ENCODE results near the gene CHRNG. TPM values are rescaled to one million over a fixed set of nuclear protein-coding genes. Genes with fewer than 3 reads are reported as not detected.

The CHRNG gene, protein sequence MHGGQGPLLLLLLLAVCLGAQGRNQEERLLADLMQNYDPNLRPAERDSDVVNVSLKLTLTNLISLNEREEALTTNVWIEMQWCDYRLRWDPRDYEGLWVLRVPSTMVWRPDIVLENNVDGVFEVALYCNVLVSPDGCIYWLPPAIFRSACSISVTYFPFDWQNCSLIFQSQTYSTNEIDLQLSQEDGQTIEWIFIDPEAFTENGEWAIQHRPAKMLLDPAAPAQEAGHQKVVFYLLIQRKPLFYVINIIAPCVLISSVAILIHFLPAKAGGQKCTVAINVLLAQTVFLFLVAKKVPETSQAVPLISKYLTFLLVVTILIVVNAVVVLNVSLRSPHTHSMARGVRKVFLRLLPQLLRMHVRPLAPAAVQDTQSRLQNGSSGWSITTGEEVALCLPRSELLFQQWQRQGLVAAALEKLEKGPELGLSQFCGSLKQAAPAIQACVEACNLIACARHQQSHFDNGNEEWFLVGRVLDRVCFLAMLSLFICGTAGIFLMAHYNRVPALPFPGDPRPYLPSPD
- 1 to 10 TPM in 3 of 8 experiments, under 1 TPM in 5; 0.38 to 2.4 (median 0.93) TPM for total RNA-seq

- Histone ChIP-seq H3K4me3 (no peak within 1 kb of the TSS), H3K4me1 (replicated peaks in 1 of 2) (peaks cover 4 to 12% of the 10 kb centered on the region in 2 donors), H3K27ac (no peak within 1 kb of the TSS)
- in situ Hi-C loops (cut with MboI; ENCODE audit: low pct_unique_long_range_greater_than_20kb in 2 of 9, low sequenced_read_pairs in 9 of 9, unreplicated experiment in 9 of 9) = loop anchor here in 1 of 9 experiments (25.0 kb wide), 1 partner anchor 627 kb away; no protein-coding TSS in a partner anchor
- WGBS, 10 experiments = 20 to 76% (median 30%) methylated on average over 1 to 11 of the region's 23 CpGs; no CpG with 5 or more reads in 5 of the 10 experiments
- ATAC-seq (replicated peaks in 6 of 8) = peak; percentile 22 to 54 (median 36)
Measured at GRCh38 chr2:232539298-232540231, at the start of gene CHRNG. Gene CHRNG, plus strand, starts transcription at chr2:232539692. Its CDS starts 56 bp downstream, at chr2:232539748.

- ATAC-seq (replicated peaks in 6 of 8) = peak in 7 of 8 experiments; percentile 5 to 72 (median 43)
- Histone ChIP-seq H3K4me1 (replicated peaks in 1 of 2) (peaks cover 55 to 57% of the 10 kb centered on the region in 2 donors), H3K27ac (peak overlapping the region; percentile 36 to 84), H3K4me3 (no peak overlapping the region)
- in situ Hi-C loops (cut with MboI; ENCODE audit: low pct_unique_long_range_greater_than_20kb in 2 of 9, low sequenced_read_pairs in 9 of 9, unreplicated experiment in 9 of 9) = no loop called here
- WGBS, 10 experiments = 24 to 100% (median 72%) methylated on average over 1 to 8 of the region's 30 CpGs; no CpG with 5 or more reads in 3 of the 10 experiments
Measured at GRCh38 chr2:232490221-232491138, 49.0 kb upstream of the CHRNG start.

DNA sequence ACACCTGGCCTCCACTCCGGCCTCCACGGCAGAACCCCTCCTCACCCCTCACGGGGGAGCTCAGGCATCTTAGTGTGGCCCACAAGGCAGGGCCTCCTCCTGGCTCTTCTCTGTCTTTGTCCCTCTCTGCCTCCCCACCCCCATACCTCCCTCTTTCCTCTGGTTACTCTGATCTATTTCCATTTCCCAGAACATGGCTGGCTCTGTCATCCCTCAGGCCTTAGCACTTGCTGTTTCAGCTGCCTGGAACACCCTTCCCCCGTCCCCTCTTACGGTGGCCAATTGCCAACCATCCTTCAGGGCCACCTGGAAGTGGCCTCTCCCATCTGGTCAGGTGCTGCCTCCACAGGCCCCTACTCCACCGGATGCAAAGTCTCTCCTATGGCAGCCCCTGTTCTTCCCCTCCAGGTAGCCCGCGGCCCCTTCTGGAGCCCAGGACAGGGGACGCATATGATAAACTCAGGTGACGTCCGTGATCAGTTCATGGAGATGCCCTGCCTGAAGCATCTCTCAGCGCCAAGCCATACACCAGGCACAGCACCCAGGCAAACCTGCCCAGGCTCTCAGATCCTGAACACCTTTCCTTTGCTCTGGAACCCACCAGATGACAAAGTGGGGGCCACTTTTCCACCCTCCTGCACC lies 48.2 kb upstream of the CHRNG start:
- peak in 2 of 8 experiments; percentile 8 to 44 for ATAC-seq (replicated peaks in 6 of 8)
- Histone ChIP-seq H3K4me3 (no peak overlapping the region), H3K4me1 (replicated peaks in 1 of 2) (peaks cover 60 to 62% of the 10 kb centered on the region in 2 donors), H3K27ac (peak overlapping the region; percentile 36 to 84)
- in situ Hi-C loops (cut with MboI; ENCODE audit: low pct_unique_long_range_greater_than_20kb in 2 of 9, low sequenced_read_pairs in 9 of 9, unreplicated experiment in 9 of 9) = no loop called here
- 50 to 100% (median 82%) methylated on average over 1 to 9 of the region's 12 CpGs; no CpG with 5 or more reads in 4 of the 10 experiments for WGBS, 10 experiments

DNA sequence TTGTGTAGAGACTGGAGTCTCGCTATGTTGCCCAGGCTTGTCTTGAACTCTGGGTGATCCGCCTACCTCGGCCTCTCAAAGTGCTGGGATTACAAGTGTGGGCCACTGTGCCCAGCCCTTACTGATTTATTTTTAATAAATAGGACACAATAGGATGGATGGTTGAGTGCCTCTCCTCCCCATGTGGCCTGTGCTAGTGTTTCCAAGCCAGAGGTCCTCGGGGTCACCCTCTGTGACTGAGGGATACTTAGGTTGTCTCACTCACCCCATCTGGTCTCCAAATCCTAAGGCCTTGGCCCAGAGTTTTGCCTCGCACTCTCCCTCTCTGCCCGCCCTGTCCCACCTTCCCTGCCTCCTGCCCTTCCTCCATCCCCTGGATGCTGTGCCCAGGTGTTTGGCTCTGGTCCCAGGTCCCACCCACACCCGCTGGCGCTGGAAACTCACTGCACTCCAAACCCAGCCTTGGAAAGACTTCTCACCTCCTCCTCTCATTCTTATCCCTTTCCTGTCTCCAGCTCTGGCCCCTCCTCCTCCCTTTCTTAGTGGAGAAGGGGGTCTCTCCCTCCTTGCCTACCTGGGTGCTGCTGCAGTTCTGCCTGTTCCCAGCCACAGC lies 47.1 kb upstream of the CHRNG start:
- 20 to 100% (median 75%) methylated on average over 1 to 4 of the region's 8 CpGs; no CpG with 5 or more reads in 4 of the 10 experiments for WGBS, 10 experiments
- ATAC-seq (replicated peaks in 6 of 8) = no peak
- peaks cover 71 to 73% of the 10 kb centered on the region in 2 donors for H3K4me1 ChIP-seq (replicated peaks in 1 of 2)
- no peak overlapping the region for H3K27ac ChIP-seq
- no peak overlapping the region for H3K4me3 ChIP-seq
- in situ Hi-C loops (cut with MboI; ENCODE audit: low pct_unique_long_range_greater_than_20kb in 2 of 9, low sequenced_read_pairs in 9 of 9, unreplicated experiment in 9 of 9) = no loop called here

DNA sequence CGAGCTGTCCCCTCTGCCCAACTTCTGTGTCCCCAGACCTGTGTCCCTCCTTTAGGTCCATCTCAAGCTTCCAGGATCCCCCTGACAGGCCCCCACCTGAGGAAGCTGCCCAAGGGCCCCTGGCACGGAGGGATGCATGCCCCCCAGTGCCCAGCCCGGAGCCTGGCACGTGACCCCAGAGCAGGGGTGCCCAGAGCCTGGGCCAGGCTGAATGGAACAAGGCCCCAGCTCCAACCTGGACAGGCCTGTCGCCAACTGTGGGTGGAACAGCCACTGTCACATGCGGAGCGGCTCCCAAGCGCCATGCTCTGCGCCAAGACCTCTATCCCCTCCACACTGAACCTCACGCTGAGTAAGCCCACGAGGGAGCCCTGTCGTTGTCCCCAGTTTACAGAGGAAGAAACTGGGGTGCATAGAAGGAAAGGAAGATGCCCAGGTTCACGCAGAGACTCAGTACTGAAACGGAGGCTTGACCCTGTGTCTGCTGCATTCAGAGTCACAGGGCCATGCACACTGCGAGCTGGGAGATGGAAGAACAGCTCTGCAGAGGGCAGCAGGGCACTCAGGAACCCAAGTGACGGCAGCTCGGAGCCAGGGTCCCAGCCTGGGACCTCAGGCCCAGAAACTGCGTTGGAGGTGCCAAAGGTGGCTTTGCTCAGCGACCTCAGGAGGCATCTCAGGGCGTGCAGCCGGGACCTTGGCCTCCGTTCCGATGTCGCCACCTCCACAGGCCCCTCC lies 46.4 kb upstream of the CHRNG start:
- Histone ChIP-seq H3K27ac (peak overlapping the region in 1 of 2 donors; percentile 13), H3K4me1 (replicated peaks in 1 of 2) (peaks cover 74 to 75% of the 10 kb centered on the region in 2 donors), H3K4me3 (no peak overlapping the region)
- WGBS, 10 experiments = 50 to 89% (median 71%) methylated on average over 2 to 11 of the region's 24 CpGs; no CpG with 5 or more reads in 4 of the 10 experiments
- ATAC-seq (replicated peaks in 6 of 8) = no peak
- in situ Hi-C loops (cut with MboI; ENCODE audit: low pct_unique_long_range_greater_than_20kb in 2 of 9, low sequenced_read_pairs in 9 of 9, unreplicated experiment in 9 of 9) = no loop called here

- in situ Hi-C loops (cut with MboI; ENCODE audit: low pct_unique_long_range_greater_than_20kb in 2 of 9, low sequenced_read_pairs in 9 of 9, unreplicated experiment in 9 of 9) = no loop called here
- Histone ChIP-seq H3K4me1 (replicated peaks in 1 of 2) (peaks cover 66 to 67% of the 10 kb centered on the region in 2 donors), H3K27ac (peak overlapping the region; percentile 2 to 13), H3K4me3 (no peak overlapping the region)
- ATAC-seq (replicated peaks in 6 of 8) = peak in 2 of 8 experiments; percentile 2 to 5
- WGBS, 10 experiments = 6 to 100% (median 78%) methylated on average over 1 to 6 of the region's 10 CpGs; no CpG with 5 or more reads in 2 of the 10 experiments
Measured at GRCh38 chr2:232493701-232494474, 45.6 kb upstream of the CHRNG start.

- no peak for ATAC-seq (replicated peaks in 6 of 8)
- no peak overlapping the region for H3K4me3 ChIP-seq
- WGBS, 10 experiments = 80 to 100% (median 80%) methylated on average over 1 to 3 of the region's 5 CpGs; no CpG with 5 or more reads in 7 of the 10 experiments
Measured at GRCh38 chr2:232494542-232494941, 45.0 kb upstream of the CHRNG start.

DNA sequence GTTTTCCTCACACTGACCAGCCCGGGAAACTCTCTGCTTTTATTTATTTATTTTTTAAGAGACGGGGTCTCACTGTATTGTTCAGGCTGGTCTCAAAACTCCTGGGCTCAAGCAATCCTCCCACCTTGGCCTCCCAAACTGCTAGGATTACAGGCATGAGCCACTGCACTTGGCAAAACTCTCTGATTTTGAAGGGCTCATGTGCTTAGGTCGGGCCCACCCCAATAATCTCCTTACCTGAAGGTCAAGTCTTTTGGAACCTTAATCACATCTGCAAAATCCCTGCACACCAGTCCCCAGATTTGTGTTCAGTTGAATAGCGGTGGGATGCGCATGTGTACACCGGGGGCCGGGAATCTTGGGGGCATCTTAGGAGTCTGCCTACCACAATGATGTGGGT lies 44.2 kb upstream of the CHRNG start:
- Histone ChIP-seq H3K4me3 (no peak overlapping the region), H3K4me1 (replicated peaks in 1 of 2) (peaks cover 58 to 63% of the 10 kb centered on the region in 2 donors), H3K27ac (peak overlapping the region in 1 of 2 donors; percentile 21)
- 8 to 100% (median 33%) methylated on average over 1 to 6 of the region's 7 CpGs; no CpG with 5 or more reads in 3 of the 10 experiments for WGBS, 10 experiments
- in situ Hi-C loops (cut with MboI; ENCODE audit: low pct_unique_long_range_greater_than_20kb in 2 of 9, low sequenced_read_pairs in 9 of 9, unreplicated experiment in 9 of 9) = no loop called here
- ATAC-seq (replicated peaks in 6 of 8) = no peak

More at GRCh38 chr2:232494542-232494941, 45.0 kb upstream of the CHRNG start:
- Histone ChIP-seq H3K4me1 (replicated peaks in 1 of 2) (peaks cover 61 to 63% of the 10 kb centered on the region in 2 donors), H3K27ac (peak overlapping the region; percentile 2 to 13)
- in situ Hi-C loops (cut with MboI; ENCODE audit: low pct_unique_long_range_greater_than_20kb in 2 of 9, low sequenced_read_pairs in 9 of 9, unreplicated experiment in 9 of 9) = no loop called here

DNA sequence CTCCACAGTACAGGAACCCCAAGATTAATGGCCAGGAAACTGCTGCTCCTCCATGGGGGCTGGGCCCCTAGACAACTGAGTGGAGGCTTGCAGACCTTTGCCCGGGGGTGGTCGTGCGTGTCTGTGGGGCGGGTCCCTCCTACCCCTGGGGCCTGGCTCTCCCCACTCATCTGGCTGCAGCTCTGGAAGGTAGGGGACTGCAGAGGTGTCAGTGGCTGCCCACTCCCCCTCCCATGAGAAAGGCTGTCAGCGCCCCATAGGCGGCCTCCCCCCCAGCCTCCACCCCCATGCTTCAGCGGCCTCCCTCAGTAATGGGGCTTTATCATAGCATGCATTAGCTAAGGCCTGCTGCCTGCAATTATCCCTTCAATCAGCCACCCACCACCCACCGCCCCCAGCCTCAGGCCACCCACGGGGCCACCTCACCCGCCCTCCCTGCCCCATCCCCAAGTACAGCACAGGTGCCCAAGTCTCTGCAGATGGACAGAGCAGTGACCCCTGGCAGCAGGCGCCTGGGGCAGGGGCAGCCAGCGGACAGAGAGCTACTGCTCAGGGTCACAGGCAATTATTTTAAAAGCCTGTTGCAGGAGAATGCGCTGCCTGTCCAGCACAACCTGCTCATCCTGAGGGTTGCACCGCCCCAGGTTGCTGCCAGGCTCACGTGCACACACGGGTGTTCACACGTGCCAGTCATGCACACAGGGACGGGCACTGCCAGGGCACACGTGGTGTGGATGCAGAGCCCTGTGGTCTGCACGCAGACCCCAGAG lies 42.8 kb upstream of the CHRNG start:
- peaks cover 61 to 63% of the 10 kb centered on the region in 2 donors for H3K4me1 ChIP-seq (replicated peaks in 1 of 2)
- H3K4me3 ChIP-seq = no peak overlapping the region
- in situ Hi-C loops (cut with MboI; ENCODE audit: low pct_unique_long_range_greater_than_20kb in 2 of 9, low sequenced_read_pairs in 9 of 9, unreplicated experiment in 9 of 9) = no loop called here
- WGBS, 10 experiments = 65% methylated on average over 4 of the region's 20 CpGs; no CpG with 5 or more reads in 9 of the 10 experiments
- peak in 5 of 8 experiments; percentile 25 to 60 (median 36) for ATAC-seq (replicated peaks in 6 of 8)
- peak overlapping the region; percentile 54 to 56 for H3K27ac ChIP-seq

Data from motor neuron (in vitro differentiated cells).